ENCODE measurements around the gene OBP2A. TPM values are rescaled to one million over a fixed set of nuclear protein-coding genes. Genes with fewer than 3 reads are reported as not detected.

Gene OBP2A
- total and polyA plus RNA-seq, 2 donors (not counting 3 experiments of a cell fraction or from before 2014, with no cell fraction given): not detected

GRCh38 chr9:135565141-135565628 is 19.3 kb downstream of the OBP2A start:
- dilution Hi-C loops (cut with MboI; ENCODE audit: extremely low pct_ligation_motif_present, low sequenced_read_pairs): no loop called here
- Histone ChIP-seq H3K36me3 (ENCODE audit: control insufficient read depth in 2 of 2, extremely low read depth in 1 of 2, insufficient read depth in 2 of 2, low read length in 2 of 2) (no peaks in the 10 kb centered on the region), H4K20me1 (replicated peaks; ENCODE audit: control insufficient read depth, extremely low read depth, insufficient read depth, low read length) (no peaks in the 10 kb centered on the region), H3K4me3 (replicated peaks in 1 of 3; ENCODE audit: insufficient read depth in 1 of 3, low read depth in 1 of 3, low read length in 3 of 3) (no peak overlapping the region), H3K79me2 (ENCODE audit: control insufficient read depth, insufficient read depth, low read length) (no peaks in the 10 kb centered on the region), H3K4me2 (ENCODE audit: insufficient read depth, low read length) (no peak overlapping the region), H2AFZ (ENCODE audit: low read depth, low read length) (no peak overlapping the region), H3K9me1 (replicated peaks; ENCODE audit: control insufficient read depth, extremely low read depth, insufficient read depth, low read length) (no peaks in the 10 kb centered on the region), H3K4me1 (ENCODE audit: control insufficient read depth, extremely low read depth, insufficient read depth, low read length) (no peaks in the 10 kb centered on the region), H3K27ac (ENCODE audit: insufficient read depth, low read depth, low read length) (no peak overlapping the region), H3K27me3 (ENCODE audit: control insufficient read depth in 2 of 2, insufficient read depth in 2 of 2, low read length in 2 of 2) (no peaks in the 10 kb centered on the region), H3K9me3 (replicated peaks; ENCODE audit: control insufficient read depth, insufficient read depth, low read length) (no peaks in the 10 kb centered on the region), H3K9ac (replicated peaks; ENCODE audit: extremely low read depth, insufficient read depth, low read length) (no peak overlapping the region)
- POLR2A ChIA-PET: no interaction called here
- DNase-seq (ENCODE audit: low read depth, low spot score): no peak
- TF ChIP-seq JUN (IDR thresholded peaks at IDR 0.05; ENCODE audit: borderline replicate concordance, insufficient read depth, insufficient read length, low read depth) (no peak), MAX (IDR thresholded peaks at IDR 0.05; ENCODE audit: insufficient read depth, insufficient read length) (no peak), GATA2 (IDR thresholded peaks at IDR 0.05; ENCODE audit: insufficient read depth, insufficient read length, low read depth, low read length) (no peak), FOS (IDR thresholded peaks at IDR 0.05; ENCODE audit: borderline replicate concordance, insufficient read depth, low read length) (no peak), EZH2 (IDR thresholded peaks at IDR 0.05; ENCODE audit: borderline replicate concordance, low read depth, low read length, severe bottlenecking) (no peak), MYC (IDR thresholded peaks at IDR 0.05; ENCODE audit: low read depth, low read length) (no peak), CTCF (IDR thresholded peaks at IDR 0.05; ENCODE audit: extremely low read depth in 1 of 2, insufficient read depth in 1 of 2, low read depth in 1 of 2, low read length in 2 of 2) (no peak)
- intact Hi-C loops (cut with micrococcal nuclease): no loop called here
- BruUV-seq (replicated peaks): no TSS peak
- no peak for FAIRE-seq
- CTCF ChIA-PET: interaction anchor here (2.4 kb wide), 1 partner anchor 8 kb away, joined by 8 read pairs; no protein-coding TSS in a partner anchor
